ENCODE results near the gene CBX1.
A peak's percentile ranks its signal among the peaks of the same experiment; 100 is the strongest.

Gene CBX1

GRCh38 chr17:48025904-48026501 lies 75.3 kb downstream of the CBX1 start:
- no peak for DNase-seq (ENCODE audit: low spot score)

DNA sequence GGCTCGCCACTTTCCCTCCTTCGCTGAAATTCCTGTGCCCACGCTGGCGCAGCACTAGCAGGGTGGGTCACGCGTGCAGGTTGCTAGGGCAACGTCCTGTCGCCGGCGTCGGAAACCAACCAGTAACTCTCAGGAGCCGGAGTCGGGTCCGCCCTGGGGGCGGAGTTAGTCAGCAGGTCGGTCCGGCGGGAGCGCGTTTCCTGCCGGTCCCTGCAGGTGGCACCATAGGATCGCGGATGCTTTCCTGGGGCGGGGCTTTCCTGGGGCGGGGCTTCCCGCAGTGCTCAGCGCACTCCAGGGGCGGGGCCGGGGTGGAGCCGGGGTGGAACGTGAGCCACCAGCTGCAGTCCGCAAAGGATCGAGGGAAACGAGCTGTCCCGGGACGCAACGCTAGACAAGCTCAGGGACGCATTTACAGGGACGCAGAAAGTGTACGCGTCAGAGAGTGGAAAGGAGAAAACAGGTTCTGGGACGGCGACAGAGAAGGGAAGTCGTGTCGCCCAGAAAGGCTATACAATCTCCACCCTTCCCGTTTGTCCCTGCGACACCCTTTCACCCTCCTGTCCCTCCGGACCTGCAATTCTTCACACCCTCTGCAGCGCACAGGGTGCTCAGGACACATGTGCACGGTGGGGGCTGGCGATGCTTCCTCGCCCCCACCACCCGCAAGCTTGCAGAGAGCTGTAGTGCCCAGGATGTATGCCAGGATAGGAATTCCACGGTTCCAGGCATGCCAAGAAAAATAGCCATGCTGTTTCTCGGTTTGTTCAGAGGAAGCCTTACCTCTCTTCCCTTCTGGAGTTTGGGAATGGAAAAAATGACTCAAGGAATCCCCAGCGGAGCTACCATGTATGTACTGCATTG lies 76.0 kb downstream of the CBX1 start:
- peak; percentile 97 for DNase-seq (ENCODE audit: low spot score)

GRCh38 chr17:48024149-48025039 lies 76.9 kb downstream of the CBX1 start:
- DNase-seq (ENCODE audit: low spot score) = peak; percentile 30

DNA sequence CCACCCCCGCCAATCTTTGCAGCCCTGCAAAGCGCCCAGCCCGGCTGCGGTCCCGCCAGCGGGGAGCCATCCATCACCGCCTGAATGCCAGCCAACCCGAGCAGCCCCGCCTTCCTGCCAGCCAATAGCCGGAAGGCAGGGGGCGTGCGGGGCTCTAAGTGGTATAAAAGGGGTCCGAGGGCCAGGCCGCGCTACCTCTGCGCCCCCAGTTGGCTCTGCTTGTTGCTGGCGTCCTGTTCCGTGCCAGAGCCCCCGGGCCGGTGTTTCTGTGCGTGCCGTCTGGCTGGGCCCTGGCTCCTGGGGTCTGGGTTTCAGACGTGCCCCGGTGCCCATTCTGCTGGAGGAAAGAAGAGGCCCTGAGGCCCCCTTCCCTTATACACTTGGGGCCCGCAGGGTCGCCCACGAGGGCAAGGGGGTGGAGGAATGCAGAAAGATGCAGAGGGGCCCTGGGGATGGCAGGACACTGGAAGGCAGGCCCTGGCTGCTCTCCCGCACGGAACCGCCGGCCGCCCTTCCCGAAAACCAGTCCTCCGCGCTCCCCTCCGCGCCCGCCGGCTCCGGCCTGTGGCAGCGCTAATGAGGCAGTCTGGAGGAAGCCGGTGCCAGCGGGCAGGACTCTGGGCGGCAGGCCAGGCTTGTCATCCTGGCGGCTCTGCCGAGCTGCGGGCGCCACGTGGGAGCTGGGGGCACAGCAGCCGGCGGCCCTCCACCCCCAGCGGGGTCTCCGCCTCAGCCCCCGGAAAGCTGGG lies 77.7 kb downstream of the CBX1 start:
- peak; percentile 21 for DNase-seq (ENCODE audit: low spot score)

DNA sequence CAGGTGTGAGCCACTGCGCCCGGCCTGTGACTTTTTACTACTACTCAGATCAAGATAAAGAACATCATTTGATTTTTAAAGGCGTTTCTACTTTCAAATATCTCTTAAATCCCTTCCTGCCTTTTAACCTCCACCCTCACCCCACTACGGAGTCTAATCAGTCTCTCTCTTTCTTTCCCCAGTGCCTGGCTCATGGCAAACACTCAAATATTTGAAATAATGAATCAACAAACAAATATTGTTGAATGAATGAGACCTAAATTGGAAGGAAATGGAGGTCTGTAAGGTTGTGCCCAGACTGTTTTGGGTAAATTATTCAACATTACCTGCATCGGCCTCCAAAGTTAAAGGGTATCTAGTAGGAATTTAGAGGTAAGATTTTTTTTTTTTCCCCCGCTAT lies 78.4 kb downstream of the CBX1 start:
- DNase-seq (ENCODE audit: low spot score) = no peak

GRCh38 chr17:48021934-48022333 lies 79.3 kb downstream of the CBX1 start:
- DNase-seq (ENCODE audit: low spot score) = no peak

Measured in CD4-positive, alpha-beta T cell treated with Interleukin-6 at 100 ng/mL for 8 hours (primary cell).